GM11168 (cell line): ENCODE measurements around the gene LRRC36.
"Not testable (repeated sequence)": the region's sequence is repeated elsewhere in the genome, so short reads cannot be mapped to it uniquely, and the experiment has no call there.

Source experiments
- in situ Hi-C: fragments of 300-500 bp; cut with MboI; formaldehyde crosslinking; loops from one replicate; pipeline ENCODE4 v1.12.0; 2022; ENCODE audit warnings: low sequenced_read_pairs; ENCODE audit not compliant: unreplicated experiment

The LRRC36 gene

DNA sequence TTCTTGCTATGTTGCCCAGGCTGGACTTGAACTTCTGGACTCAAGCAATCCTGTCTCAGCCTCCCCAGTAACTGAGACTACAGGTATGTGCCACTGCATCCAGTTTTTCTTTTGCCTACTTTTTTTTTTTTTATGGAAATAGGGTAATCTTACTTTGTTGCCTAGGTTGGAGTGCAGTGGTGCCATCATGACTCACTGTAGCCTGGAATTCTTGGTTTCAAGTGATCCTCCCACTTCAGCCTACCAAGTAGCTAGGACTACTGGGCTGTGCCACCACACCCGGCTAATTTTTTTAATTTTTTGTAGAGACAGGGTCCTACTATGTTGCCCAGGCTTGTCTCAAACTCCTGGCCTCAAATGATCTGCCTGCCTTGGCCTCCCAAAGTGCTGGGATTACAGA, 10.0 kb downstream of the LRRC36 start:
- in situ Hi-C loops, result no loop called here

DNA sequence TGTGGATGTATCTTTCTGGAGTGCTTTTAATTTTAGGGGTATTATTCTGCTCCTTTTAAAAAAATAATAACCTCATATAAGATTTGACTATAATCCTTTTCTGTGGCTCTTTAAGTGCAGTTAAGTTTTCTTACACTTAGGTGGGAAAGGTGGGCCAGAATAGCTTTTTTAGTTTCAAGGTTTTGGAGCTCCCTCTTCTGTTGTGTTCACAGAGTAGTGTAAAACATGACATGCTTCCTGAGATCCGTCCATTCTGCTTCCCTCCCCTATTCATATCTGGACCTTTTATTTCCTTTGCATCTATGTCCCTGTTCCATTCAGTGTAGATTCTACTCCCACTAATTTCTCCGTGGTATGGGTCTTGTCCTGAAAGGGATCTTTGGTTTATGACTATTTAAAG, 12.8 kb downstream of the LRRC36 start:
- in situ Hi-C loops, result no loop called here

DNA sequence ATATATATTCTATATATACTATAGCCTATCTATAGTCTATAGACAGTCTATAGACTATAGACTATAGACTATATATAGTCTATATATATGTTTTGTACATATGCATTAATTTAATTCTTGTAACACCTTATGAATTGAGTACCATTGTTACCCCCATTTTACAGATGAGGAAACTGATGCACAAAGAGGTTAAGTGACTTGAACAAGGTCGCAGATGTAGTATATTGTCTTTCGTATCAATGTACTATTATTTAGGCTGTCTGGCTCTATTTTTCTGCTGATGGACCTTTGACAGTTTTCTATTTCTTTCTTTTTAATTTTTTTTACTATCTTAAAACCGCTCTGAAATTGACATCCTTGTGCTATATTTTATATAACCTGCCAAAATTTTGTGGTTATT, 14.6 kb downstream of the LRRC36 start:
- in situ Hi-C loops, result no loop called here

DNA sequence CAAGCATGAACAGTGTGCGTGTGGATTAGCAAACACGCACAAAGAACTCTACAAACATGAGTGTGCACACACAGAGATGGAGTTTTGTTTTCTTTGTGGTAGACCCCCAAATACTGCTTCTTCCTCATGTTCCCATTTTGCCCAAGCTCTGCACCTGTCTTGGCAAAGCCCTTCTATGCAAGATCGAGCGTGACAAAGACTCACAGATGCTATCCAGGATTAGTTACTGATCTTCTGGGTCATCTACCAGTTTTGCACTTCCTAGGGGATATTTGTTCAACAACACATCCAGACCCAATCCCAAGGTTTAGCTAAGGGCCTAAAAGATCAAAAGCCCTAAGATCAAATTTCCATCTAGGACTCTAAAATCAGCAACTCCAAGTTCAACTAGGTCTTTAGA, 16.0 kb downstream of the LRRC36 start:
- in situ Hi-C loops, result no loop called here

DNA sequence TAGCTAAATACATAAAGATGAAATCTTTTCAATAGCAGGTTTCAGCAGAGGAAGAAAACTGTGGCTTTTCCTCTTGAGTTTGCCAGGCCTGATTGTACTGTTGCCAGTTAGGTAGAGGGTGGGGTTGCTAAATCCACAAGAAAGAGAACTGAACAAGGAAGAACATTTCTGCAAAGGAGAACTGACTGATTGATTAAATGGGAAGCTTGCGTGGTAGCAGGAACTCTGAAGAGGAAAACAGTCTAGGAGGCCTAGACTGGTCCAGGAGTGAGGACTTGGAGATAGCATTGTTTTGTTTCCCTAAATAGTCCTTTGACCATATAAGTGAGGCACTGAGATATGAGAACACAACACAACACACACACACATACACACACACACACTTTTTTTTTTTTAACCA, 18.8 kb downstream of the LRRC36 start:
- in situ Hi-C loops, result no loop called here

DNA sequence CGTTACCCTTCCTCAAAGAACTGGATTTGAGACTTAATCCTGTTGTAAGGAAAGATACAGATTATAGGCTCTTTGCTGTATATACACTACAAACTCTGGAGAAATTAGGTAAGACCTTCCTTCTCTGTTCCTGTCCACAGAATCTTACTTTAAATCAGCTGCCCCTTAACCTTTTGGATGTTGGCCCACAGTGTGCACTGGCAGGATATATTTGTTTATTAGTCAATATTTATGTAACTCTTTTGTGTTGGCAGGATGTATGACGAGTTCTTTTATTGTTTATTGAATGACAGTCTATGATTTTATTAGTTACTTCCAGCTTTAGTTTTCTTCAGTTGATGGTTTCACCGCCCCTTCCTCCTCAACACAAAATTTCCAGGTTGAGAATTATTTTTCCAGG, 19.7 kb downstream of the LRRC36 start:
- in situ Hi-C loops, result no loop called here

DNA sequence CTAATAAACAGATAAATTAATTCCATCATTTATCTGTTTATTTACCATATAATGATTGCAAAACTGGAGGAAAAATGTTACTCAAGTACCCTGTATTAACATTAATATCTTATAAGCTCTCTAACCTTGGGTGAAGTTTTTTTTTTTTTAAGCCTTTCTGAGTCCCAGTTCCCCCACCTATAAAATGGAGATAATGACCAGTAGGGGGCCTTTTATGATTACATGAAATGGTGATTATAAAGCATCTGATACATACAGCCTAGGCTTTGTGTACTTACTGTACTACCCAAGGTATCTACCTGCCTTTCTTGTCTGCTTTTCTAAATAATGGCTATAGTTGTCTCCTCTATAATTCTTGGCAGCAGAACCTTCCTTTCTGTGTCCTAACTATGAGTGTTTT, 22.6 kb downstream of the LRRC36 start:
- in situ Hi-C loops, result no loop called here

DNA sequence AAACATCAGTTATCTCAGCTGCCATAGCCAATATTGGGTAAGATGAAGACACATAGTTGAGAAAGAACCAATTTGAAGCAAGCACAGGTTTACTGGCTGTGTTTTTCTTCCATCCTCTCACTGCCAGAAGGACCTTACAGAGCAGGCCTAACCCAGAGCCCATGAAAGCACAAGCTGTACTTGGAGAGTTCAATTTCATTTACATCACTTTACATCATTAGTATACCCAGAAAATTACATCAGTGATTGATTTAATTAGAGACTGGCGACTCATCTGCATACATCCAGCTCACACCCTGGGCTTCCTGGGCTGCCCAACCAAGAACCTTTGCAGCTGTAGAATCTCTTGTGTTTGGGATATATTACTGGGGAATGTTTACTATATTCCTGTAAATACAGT, 23.7 kb downstream of the LRRC36 start:
- in situ Hi-C loops, result no loop called here

DNA sequence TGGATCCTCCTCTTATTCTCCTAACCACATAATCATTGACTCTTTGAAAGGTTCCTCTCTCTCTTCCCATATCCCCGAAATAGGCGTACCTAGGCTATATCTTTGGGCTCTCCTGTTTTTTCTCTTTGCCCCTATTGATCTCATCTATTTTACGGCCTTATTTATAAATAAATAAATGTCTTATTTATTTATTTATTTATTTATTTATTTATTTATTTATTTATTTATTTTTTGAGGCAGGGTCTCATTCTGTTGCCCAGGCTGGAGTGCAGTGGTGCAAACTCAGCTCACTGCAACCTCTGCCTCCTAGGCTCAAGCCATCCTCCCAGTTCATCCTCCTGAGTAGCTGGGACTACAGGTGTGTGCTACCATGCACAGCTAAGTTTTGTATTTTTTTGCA, 25.8 kb downstream of the LRRC36 start:
- in situ Hi-C loops, result not testable (repeated sequence)

DNA sequence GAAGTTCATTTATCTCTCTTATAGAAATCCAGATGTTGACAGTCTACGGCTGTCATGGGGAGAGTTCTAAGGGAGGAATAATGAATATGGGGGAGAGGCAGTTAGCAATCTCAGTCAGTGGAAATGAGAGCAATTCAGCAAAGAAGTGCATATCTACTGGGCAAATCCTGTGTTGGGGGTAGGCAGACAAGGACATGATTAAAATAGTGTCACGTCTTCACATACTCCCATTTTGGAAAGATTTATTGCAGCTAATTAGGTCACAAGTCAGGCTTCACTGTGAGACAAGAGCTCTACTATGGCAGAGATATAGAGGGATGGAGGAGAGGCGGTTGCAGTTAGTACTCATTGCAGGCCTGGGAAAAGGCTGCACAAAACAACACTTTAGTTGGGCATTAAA, 29.8 kb downstream of the LRRC36 start:
- in situ Hi-C loops, result no loop called here

DNA sequence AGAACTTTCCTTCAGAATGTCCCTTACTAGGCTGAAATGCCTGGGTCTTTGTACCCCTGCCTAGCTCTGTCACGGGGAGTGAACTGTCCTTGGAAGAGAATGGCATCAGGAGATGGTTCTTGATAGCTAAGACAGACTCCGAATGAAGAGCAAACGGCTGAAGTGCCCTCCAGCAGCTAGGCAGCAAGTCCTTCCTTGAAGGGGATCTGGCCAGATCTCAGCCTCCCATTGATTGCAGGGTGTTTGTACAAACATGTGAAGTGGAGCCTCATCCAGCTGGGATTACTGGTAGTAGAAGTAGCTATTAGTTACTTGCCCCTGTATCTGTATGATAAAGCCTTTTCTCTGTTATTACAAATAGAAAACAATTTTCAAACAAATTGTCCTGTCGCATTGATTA, 30.9 kb downstream of the LRRC36 start:
- in situ Hi-C loops, result no loop called here

DNA sequence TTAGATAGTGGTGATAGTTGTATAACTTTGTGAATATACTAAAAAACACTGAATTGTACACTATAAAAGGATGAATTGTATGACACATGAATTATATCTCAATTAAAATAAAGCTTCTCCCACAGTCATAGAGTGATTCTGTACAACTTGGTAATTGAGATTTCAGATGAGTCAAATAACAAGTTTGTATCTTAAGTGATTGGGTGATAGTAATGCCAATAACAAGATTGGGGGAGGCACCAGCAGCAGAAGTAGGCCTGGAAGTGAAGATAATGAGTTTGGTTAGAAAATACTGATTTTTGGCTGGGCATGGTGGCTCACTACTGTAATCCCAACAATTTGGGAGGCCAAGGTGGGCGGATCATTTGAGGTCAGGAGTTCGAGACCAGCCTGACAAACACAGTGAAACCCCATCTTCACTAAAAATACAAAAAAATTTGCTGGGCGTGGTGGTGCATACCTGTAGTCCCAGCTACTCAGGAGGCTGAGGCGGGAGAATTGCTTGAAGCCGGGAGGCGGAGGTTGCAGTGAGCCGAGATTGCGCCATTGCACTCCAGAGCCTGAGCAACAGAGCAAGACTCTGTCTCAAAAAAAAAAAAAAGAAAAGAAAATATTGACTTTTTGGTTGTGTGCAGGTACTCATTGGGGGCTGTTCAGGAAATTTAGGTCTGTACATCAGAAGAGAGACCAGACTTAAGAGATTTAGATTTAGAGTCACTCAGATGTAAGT, 33.1 kb downstream of the LRRC36 start:
- in situ Hi-C loops, result not testable (repeated sequence)

DNA sequence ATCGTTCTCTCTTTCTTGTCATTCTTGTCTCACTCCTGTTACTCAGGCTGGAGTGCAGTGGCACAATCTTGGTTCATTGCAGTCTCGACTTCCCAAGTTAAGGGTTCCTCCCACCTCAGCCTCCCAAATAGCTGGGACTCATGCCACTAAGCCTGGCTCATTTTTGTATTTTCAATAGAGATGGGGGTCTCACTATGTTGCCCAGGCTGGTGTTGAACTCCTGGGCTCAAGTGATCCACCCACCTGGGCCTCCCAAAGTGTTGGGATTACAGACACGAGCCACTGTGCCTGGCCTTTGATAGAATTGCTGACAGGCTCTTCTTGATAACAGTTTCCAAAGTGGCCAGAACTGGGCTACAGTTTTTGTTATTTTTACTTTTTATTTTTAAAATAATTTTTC, 34.4 kb downstream of the LRRC36 start:
- in situ Hi-C loops, result no loop called here

DNA sequence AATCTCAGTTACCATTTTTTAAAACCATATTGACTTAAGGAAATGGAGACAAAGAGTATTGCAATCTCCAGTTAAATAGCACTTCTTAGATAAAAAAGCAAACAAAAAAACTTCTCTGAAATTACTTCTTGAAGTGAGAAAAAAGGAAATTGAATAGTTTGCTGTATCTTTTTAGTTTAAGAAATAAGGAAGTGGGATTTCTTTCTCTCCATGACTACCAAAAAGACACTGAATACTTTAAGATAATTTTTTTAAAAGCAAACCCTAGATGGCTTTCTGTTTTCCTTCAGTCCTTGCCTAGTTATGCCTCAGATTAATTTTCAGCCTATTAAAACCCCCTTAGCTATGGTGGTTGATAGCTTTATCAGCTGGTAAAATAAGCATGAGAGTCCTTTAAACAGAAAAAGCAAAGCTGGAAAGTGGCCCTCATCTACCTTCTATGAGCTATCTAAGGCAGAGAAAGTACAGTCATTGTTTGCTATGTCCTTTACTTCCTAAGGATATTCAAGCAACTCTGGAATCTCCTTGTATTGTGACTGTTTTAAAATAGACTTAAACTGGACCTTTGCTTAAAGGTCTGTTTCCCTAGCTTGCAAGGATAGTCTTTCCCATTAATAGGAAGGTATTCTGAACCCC, 38.1 kb downstream of the LRRC36 start:
- in situ Hi-C loops, result no loop called here

DNA sequence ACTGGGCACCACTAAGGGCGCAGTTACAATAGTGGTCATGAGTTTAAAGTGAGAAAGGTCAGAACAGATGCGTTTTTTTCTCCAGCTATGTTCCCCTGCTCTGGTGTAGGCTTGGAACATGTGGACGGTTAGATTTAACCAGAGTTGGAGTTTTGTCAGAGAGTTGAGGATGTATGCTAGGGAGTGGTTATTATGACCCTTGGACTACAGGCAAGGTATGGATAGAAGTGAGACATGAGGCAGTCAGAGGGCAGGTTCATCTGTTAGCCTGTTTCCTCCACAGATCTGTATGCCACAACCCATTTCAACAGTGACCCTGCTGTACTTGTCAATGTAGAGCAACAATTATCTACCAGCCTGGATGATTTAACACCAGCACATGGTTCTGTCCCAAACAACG, 44.0 kb downstream of the LRRC36 start:
- in situ Hi-C loops, result no loop called here

DNA sequence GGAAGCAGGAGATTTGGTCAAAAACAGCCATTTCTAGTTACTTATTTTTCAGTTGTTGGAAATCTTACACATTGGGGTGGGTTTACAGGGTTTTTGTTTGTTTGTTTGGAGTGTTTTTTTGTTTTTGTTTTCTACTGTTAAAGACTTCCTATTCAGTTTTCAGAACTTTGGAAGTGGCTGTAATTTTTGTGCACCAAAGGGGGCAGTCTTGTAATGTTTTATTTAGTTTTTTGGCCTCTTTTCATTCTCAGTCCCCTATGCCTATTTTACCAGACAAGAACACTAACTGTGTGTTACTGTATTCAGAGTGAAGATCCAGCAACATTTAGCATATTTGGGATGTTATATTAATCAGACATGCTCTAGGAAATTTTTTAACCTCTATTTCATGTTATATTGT, 46.0 kb downstream of the LRRC36 start:
- in situ Hi-C loops, result no loop called here

DNA sequence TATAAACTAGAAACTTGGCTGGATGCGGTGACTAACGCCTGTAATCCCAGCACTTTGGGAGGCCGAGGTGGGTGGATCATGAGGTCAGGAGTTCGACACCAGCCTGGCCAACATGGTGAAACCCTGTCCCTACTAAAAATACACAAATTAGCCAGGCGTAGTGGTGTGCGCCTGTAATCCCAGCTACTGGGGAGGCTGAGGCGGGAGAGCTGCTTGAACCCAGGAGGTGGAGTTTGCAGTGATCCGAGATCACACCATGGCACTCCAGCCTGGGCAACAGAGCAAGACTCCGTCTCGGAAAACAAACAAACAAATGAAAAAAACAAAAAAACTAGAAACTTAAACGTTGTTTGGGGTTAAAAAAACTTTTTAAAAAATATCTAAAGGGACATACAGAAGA, 49.4 kb downstream of the LRRC36 start:
- in situ Hi-C loops, result not testable (repeated sequence)

DNA sequence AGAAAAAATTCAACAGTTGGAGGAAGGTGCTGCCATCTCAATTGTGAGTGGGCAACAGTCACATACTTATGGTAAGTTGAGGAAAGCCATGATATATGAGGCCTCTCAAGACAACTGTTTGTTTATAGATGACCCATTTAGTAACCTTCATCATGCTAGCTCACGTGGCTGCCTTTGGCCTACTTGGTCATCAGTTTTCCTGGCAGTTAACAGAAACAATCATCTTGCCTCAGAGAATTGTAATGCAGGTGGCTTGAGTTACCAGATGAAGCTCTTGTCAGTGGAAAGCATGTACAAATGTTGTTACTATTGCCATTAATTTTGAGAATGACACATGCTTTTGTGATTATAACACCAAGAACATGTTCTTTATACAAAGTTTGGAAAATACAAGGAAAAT, 52.0 kb downstream of the LRRC36 start:
- in situ Hi-C loops, result no loop called here

DNA sequence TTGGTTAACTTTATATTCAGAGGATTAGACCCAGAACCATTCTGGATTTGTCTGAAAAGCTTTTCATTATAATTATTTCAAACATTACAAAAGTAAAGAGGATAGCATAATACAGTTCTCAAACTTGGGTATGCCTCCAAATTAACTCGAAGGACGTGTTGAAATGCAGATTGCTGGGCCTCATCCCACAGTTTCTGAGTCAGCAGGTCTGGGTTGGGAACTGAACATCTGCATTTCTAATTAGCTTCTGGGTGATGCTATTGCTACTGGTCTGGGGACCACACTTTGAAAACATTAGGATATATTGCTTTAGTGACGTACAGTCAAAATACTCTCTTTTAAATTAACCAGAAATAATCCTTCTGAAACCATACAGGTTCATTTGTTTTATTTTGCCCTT, 56.7 kb downstream of the LRRC36 start:
- in situ Hi-C loops, result no loop called here

DNA sequence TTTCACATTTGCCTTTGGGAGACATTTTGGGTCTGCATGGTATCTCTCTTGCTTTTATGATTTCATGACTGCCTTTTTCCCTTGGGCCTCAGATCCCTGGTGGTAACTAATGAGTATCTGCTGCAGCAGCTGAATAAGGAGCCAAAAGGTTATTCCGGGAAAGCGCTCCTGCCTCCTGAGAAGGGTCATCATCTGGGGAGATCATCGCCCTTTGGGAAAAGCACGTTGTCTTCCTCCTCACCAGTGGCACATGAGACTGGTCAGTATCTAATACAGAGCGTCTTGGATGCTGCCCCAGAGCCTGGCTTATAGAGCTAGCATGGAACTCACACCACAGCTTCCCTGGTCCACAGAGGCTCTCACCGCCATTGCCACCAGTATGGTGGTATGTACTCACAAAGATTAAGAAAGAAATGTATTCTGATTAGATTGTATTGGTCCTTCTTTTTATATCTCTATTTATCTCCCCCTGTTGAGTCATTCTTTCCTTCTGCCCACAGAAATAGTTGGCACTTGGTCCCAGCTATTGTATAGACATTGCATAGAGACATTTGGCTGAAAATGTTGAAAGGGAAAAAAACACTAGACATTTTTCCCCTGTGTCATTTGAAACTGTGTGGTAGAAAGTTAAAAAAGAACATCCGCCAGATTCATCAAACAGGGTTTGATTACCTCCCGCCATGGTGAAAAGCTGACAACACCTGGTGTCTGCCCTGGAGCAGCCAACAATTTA, 58.3 kb downstream of the LRRC36 start:
- in situ Hi-C loops, result no loop called here

DNA sequence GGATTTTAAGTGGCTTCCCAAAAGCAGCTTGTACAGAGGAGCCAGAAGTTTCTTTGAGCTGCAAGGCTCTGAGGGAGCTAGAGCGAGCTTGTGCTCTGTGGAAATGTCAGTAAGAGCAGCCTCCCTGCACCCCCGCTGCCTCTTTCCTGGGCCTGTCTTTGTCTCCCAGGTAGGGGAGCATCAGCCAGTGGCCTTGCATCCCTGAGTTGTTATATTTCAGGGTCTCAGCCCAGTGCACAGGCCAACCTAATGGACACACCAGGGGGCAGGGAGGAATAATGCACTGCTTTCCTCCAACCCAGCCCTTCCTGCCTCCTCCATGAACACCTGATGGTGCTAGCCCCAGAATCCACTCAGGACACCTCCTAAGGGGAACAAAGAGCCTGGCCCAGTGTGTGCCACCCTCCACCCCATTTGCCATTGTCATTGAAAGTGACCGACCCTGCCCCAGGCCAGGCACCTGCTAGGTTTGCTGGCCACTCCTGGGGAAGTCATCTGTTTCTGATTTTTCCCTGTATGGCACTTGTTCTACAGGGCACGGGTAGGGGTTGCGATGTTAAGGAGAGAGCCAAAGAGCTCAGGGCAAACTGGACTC, 60.3 kb downstream of the LRRC36 start:
- in situ Hi-C loops, result no loop called here
